Activated T-cell treated with anti-CD3 and anti-CD28 coated beads, Interleukin-2, amount 50 U/mL, for 1 hour (primary cell): Measurements from ENCODE around the gene OR51A7.

ENCODE experiments used
- DNase-seq: peaks from one replicate; pipeline ENCODE4 v3.0.0-alpha.2; 2020

The OR51A7 gene

GRCh38 chr11:4957396-4957795 is 53.8 kb downstream of the OR51A7 start:
- DNase-seq: no peak
